AG20443 (cell line): ENCODE data around the gene UBQLN2.
A peak's percentile ranks its signal among the peaks of the same experiment; 100 is the strongest.
"Not testable (repeated sequence)": the region's sequence is repeated elsewhere in the genome, so short reads cannot be mapped to it uniquely, and the experiment has no call there.

Source experiments
- DNase-seq: peaks from one replicate; pipeline ENCODE4 v3.0.0; 2012; ENCODE audit warnings: low spot score, mixed read lengths

UBQLN2 gene

GRCh38 chrX:56563231-56564161, at the start of gene UBQLN2:
Gene UBQLN2, plus strand, starts transcription at chrX:56563627. Its CDS starts 247 bp downstream, at chrX:56563874.
- DNase-seq, result peak; percentile 79

- DNase-seq, result no peak
These were observed 43.8 kb upstream of the UBQLN2 start for GRCh38 chrX:56519642-56520041.

- DNase-seq, result not testable (repeated sequence)
These were observed 33.9 kb upstream of the UBQLN2 start for GRCh38 chrX:56529482-56530007.

- no peak for DNase-seq
These were observed 33.4 kb upstream of the UBQLN2 start for GRCh38 chrX:56530011-56530410.

- DNase-seq, result no peak
These were observed 12.8 kb upstream of the UBQLN2 start for GRCh38 chrX:56550667-56551066.

GRCh38 chrX:56554870-56555269, 8.6 kb upstream of the UBQLN2 start:
- no peak for DNase-seq

GRCh38 chrX:56557376-56557929, 6.0 kb upstream of the UBQLN2 start:
- DNase-seq, result no peak

GRCh38 chrX:56564164-56564885, 898 bp downstream of the UBQLN2 start:
- peak; percentile 12 for DNase-seq

- DNase-seq, result peak; percentile 5
These were observed 1.8 kb downstream of the UBQLN2 start for GRCh38 chrX:56564921-56565840.

GRCh38 chrX:56569378-56570057, 6.1 kb downstream of the UBQLN2 start:
- no peak for DNase-seq

- DNase-seq, result no peak
These were observed 9.5 kb downstream of the UBQLN2 start for GRCh38 chrX:56572975-56573374.

- DNase-seq, result no peak
These were observed 11.4 kb downstream of the UBQLN2 start for GRCh38 chrX:56574861-56575260.

GRCh38 chrX:56576721-56577120, 13.3 kb downstream of the UBQLN2 start:
- DNase-seq, result no peak

GRCh38 chrX:56588397-56589188, 25.2 kb downstream of the UBQLN2 start:
- DNase-seq, result no peak

- DNase-seq, result not testable (repeated sequence)
These were observed 28.4 kb downstream of the UBQLN2 start for GRCh38 chrX:56591830-56592229.

GRCh38 chrX:56600141-56600540, 36.7 kb downstream of the UBQLN2 start:
- no peak for DNase-seq

- no peak for DNase-seq
These were observed 37.6 kb downstream of the UBQLN2 start for GRCh38 chrX:56600987-56601386.

GRCh38 chrX:56615282-56615681, 51.9 kb downstream of the UBQLN2 start:
- DNase-seq, result no peak
